Measurements from ENCODE around the gene MCUB.

Gene MCUB

GRCh38 chr4:109690690-109691410 is 130.8 kb downstream of the MCUB start:
- no peak for DNase-seq (ENCODE audit: extremely low spot score)
- TF ChIP-seq SUZ12 (IDR thresholded peaks at IDR 0.05) (no peak), HDGF (IDR thresholded peaks at IDR 0.05; ENCODE audit: borderline replicate concordance) (no peak), ARNT (IDR thresholded peaks at IDR 0.05) (no peak), TARDBP (IDR thresholded peaks at IDR 0.05) (no peak), CTBP1 (IDR thresholded peaks at IDR 0.05; ENCODE audit: borderline replicate concordance) (no peak), FOXM1 (IDR thresholded peaks at IDR 0.05; ENCODE audit: borderline replicate concordance) (no peak), L3MBTL2 (conservative IDR thresholded peaks at IDR 0.05) (no peak)
- ChIA-PET POLR2A (no interaction called here), CTCF (no interaction called here)

GRCh38 chr4:109691411-109691920 is 131.4 kb downstream of the MCUB start:
- POLR2A ChIA-PET = no interaction called here
- DNase-seq (ENCODE audit: extremely low spot score) = no peak
- CTCF ChIA-PET = no interaction called here
- no peak for TF ChIP-seq SP1 (IDR thresholded peaks at IDR 0.05)
- TF ChIP-seq ELF4 (IDR thresholded peaks at IDR 0.05) = no peak
- TF ChIP-seq ZNF384 (IDR thresholded peaks at IDR 0.05) = no peak
- TF ChIP-seq ARNT (IDR thresholded peaks at IDR 0.05) = no peak
- TF ChIP-seq FOXA1 (IDR thresholded peaks at IDR 0.05) = no peak
- no peak for TF ChIP-seq FOXK2 (IDR thresholded peaks at IDR 0.05)
- no peak for TF ChIP-seq CTBP1 (IDR thresholded peaks at IDR 0.05; ENCODE audit: borderline replicate concordance)
- TF ChIP-seq, protein P1, sequence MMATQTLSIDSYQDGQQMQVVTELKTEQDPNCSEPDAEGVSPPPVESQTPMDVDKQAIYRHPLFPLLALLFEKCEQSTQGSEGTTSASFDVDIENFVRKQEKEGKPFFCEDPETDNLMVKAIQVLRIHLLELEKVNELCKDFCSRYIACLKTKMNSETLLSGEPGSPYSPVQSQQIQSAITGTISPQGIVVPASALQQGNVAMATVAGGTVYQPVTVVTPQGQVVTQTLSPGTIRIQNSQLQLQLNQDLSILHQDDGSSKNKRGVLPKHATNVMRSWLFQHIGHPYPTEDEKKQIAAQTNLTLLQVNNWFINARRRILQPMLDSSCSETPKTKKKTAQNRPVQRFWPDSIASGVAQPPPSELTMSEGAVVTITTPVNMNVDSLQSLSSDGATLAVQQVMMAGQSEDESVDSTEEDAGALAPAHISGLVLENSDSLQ (IDR thresholded peaks at IDR 0.05) = no peak
- TF ChIP-seq SUZ12 (IDR thresholded peaks at IDR 0.05) = no peak
- TF ChIP-seq BHLHE40 (IDR thresholded peaks at IDR 0.05; ENCODE audit: borderline replicate concordance) = no peak
- TF ChIP-seq FOXM1 (IDR thresholded peaks at IDR 0.05; ENCODE audit: borderline replicate concordance) = no peak
- TF ChIP-seq HDGF (IDR thresholded peaks at IDR 0.05; ENCODE audit: borderline replicate concordance) = no peak
- TF ChIP-seq LEF1 (IDR thresholded peaks at IDR 0.05; ENCODE audit: borderline replicate concordance) = no peak
- TF ChIP-seq L3MBTL2 (conservative IDR thresholded peaks at IDR 0.05) = no peak
- no peak for TF ChIP-seq NFRKB (IDR thresholded peaks at IDR 0.05)
- TF ChIP-seq TARDBP (IDR thresholded peaks at IDR 0.05) = no peak

GRCh38 chr4:109698656-109699055 is 138.6 kb downstream of the MCUB start:
- ChIA-PET POLR2A (no interaction called here), CTCF (no interaction called here)
- DNase-seq (ENCODE audit: extremely low spot score) = no peak
- no peak for TF ChIP-seq ZNF384 (IDR thresholded peaks at IDR 0.05)
- TF ChIP-seq TARDBP (IDR thresholded peaks at IDR 0.05) = no peak
- TF ChIP-seq NFRKB (IDR thresholded peaks at IDR 0.05) = no peak
- TF ChIP-seq BHLHE40 (IDR thresholded peaks at IDR 0.05; ENCODE audit: borderline replicate concordance) = no peak
- no peak for TF ChIP-seq ELF4 (IDR thresholded peaks at IDR 0.05)
- no peak for TF ChIP-seq SUZ12 (IDR thresholded peaks at IDR 0.05)
- no peak for TF ChIP-seq CTBP1 (IDR thresholded peaks at IDR 0.05; ENCODE audit: borderline replicate concordance)
- TF ChIP-seq FOXK2 (IDR thresholded peaks at IDR 0.05) = no peak
- TF ChIP-seq, protein P1 (IDR thresholded peaks at IDR 0.05) = no peak
- TF ChIP-seq FOXA1 (IDR thresholded peaks at IDR 0.05) = no peak
- TF ChIP-seq SP1 (IDR thresholded peaks at IDR 0.05) = no peak
- TF ChIP-seq FOXM1 (IDR thresholded peaks at IDR 0.05; ENCODE audit: borderline replicate concordance) = no peak
- no peak for TF ChIP-seq LEF1 (IDR thresholded peaks at IDR 0.05; ENCODE audit: borderline replicate concordance)
- TF ChIP-seq HDGF (IDR thresholded peaks at IDR 0.05; ENCODE audit: borderline replicate concordance) = no peak
- no peak for TF ChIP-seq L3MBTL2 (conservative IDR thresholded peaks at IDR 0.05)
- no peak for TF ChIP-seq ARNT (IDR thresholded peaks at IDR 0.05)

DNA sequence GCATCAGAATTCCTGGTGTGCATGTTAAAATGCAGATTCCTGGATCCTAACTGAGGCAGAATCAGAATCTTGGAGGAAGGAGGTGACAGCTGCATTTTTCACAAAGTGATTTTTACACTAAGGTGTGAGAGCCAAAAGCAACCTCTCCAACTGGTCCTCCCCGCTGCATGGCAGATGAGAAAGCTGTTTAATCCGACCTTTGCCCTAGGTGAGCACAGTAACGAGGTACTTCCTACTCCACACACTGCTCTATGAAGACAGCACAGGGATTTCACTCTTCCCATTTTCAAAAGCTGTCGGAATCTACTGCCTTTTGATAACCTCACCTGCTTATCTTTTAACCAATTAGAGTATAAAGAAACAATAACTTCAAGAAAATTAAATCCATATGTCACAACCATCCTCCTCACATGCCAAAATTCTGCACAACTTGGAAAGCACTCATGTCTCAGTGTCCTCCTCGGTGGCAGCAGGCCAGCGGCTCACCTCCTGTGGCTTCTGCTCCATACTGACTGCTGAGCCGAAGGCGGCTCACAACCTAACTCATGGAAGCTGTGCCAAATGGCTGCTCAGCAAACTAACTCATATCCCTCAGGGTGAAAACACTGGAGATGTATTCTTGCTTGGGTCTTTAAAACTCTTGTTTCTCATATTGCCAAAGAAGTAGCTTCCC is 139.6 kb downstream of the MCUB start:
- CTCF ChIA-PET = no interaction called here
- DNase-seq (ENCODE audit: extremely low spot score) = no peak
- POLR2A ChIA-PET = no interaction called here
- TF ChIP-seq SUZ12 (IDR thresholded peaks at IDR 0.05) = no peak
- no peak for TF ChIP-seq FOXM1 (IDR thresholded peaks at IDR 0.05; ENCODE audit: borderline replicate concordance)
- no peak for TF ChIP-seq ZNF384 (IDR thresholded peaks at IDR 0.05)
- TF ChIP-seq ELF4 (IDR thresholded peaks at IDR 0.05) = no peak
- TF ChIP-seq NFRKB (IDR thresholded peaks at IDR 0.05) = no peak
- TF ChIP-seq, protein P1 (IDR thresholded peaks at IDR 0.05) = no peak
- no peak for TF ChIP-seq SP1 (IDR thresholded peaks at IDR 0.05)
- no peak for TF ChIP-seq BHLHE40 (IDR thresholded peaks at IDR 0.05; ENCODE audit: borderline replicate concordance)

DNA sequence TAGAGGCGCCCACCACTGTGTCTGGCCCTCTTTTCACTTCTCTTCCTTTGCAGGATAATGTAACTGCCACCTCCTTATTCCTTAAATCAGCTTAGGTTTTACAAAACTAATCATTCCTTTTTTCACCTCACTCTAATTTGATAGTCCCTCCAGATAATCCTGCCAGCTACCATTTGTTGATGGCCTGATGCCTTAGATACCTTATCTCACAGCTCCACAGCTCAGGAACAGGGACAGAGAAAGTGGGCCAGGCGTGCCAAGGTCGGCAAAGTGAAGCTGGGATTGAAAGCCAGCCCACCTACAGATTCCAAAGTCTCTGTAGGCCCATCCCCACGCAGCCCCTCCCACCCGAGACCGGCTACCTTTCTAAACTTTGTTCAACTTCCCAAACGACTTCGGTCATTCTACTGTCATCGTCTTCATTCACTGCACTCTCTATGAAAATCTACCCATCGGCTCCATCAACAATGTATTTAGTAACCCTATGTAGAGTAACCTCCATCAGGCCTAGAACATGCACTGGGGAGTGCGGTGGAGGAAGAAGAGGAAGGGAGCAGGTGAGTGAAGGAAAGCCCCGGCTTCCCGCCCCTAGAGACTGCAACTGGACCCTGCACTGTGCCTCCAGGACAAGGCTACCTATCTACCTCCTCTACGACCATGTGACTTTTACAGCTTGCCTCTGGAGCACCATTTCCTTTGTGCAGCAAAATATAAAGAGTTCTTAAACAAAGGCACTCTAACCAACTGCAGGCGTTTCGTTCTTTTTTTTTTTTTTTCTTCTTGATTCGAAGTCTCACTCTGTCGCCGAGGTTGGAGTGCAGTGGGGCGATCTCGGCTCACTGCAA is 141.7 kb downstream of the MCUB start:
- ChIA-PET POLR2A (interaction anchor here (1.5 kb wide), 1 partner anchor 121 kb away, joined by 3 read pairs; no protein-coding TSS in a partner anchor), CTCF (interaction anchor here (0.5 kb wide), 1 partner anchor 178 kb away, joined by 3 read pairs; no protein-coding TSS in a partner anchor)
- TF ChIP-seq L3MBTL2 (conservative IDR thresholded peaks at IDR 0.05) = peak; percentile 22; the same call in 1 of the 2 replicates
- no peak for TF ChIP-seq FOXA1 (IDR thresholded peaks at IDR 0.05)
- peak; percentile 11 for DNase-seq (ENCODE audit: extremely low spot score)
